Activated T-cell treated with anti-CD3 and anti-CD28 coated beads, Interleukin-2, amount 50 U/mL, for 1 hour (primary cell): ENCODE measurements around the gene TMEM26.

ENCODE experiments used
- DNase-seq: peaks from one replicate; pipeline ENCODE4 v3.0.0-alpha.2; 2020

TMEM26 gene

GRCh38 chr10:61452655-61453641 is at the start of gene TMEM26:
TMEM26 (minus strand) TSS chr10:61453381; CDS start chr10:61453081, 300 bp downstream.
- no peak for DNase-seq

- no peak for DNase-seq
These were observed 47.3 kb upstream of the TMEM26 start for GRCh38 chr10:61500460-61500859.

- no peak for DNase-seq
These were observed 39.3 kb upstream of the TMEM26 start for GRCh38 chr10:61492364-61492995.

- DNase-seq = no peak
These were observed 34.3 kb upstream of the TMEM26 start for GRCh38 chr10:61487506-61487905.

GRCh38 chr10:61486738-61487396 is 33.7 kb upstream of the TMEM26 start:
- DNase-seq = no peak

- DNase-seq = no peak
These were observed 33.1 kb upstream of the TMEM26 start for GRCh38 chr10:61486251-61486650.

GRCh38 chr10:61481597-61481996 is 28.4 kb upstream of the TMEM26 start:
- DNase-seq = no peak

GRCh38 chr10:61480208-61480607 is 27.0 kb upstream of the TMEM26 start:
- DNase-seq = no peak

GRCh38 chr10:61478621-61479312 is 25.6 kb upstream of the TMEM26 start:
- no peak for DNase-seq

GRCh38 chr10:61477451-61477850 is 24.3 kb upstream of the TMEM26 start:
- DNase-seq = no peak

GRCh38 chr10:61476529-61476928 is 23.3 kb upstream of the TMEM26 start:
- DNase-seq = no peak

GRCh38 chr10:61475449-61475873 is 22.3 kb upstream of the TMEM26 start:
- DNase-seq = no peak

GRCh38 chr10:61472090-61472674 is 19.0 kb upstream of the TMEM26 start:
- DNase-seq = no peak

- DNase-seq = no peak
These were observed 18.3 kb upstream of the TMEM26 start for GRCh38 chr10:61471491-61471890.

- no peak for DNase-seq
These were observed 17.6 kb upstream of the TMEM26 start for GRCh38 chr10:61470740-61471139.

GRCh38 chr10:61465901-61466632 is 12.9 kb upstream of the TMEM26 start:
- no peak for DNase-seq

GRCh38 chr10:61465171-61465496 is 12.0 kb upstream of the TMEM26 start:
- DNase-seq = no peak

- DNase-seq = no peak
These were observed 11.4 kb upstream of the TMEM26 start for GRCh38 chr10:61464461-61465170.

GRCh38 chr10:61463035-61463909 is 10.1 kb upstream of the TMEM26 start:
- DNase-seq = no peak

- DNase-seq = no peak
These were observed 7.7 kb upstream of the TMEM26 start for GRCh38 chr10:61460835-61461234.
